Measurements from ENCODE around the gene SI.

Gene SI

DNA sequence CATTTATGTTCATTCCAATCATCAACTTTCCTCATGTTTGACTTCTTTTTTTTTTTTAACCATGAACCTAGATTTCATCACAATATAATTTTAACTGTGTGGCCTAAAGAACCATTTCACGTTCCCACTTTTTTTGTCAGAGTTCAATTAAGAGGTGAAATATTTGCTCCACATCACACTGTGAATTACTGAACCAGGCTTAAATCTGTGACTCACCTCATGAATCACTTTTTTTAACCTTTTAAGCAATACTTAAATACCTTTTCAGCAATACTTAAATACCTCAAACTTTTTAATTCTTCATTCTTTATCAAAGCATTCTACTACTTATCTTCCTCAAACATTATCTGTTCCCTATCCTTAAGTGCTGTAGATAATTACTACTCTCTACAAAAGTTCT, 137.6 kb downstream of the SI start:
- no peak overlapping the region for H3K27ac ChIP-seq
- TF ChIP-seq, protein P1, sequence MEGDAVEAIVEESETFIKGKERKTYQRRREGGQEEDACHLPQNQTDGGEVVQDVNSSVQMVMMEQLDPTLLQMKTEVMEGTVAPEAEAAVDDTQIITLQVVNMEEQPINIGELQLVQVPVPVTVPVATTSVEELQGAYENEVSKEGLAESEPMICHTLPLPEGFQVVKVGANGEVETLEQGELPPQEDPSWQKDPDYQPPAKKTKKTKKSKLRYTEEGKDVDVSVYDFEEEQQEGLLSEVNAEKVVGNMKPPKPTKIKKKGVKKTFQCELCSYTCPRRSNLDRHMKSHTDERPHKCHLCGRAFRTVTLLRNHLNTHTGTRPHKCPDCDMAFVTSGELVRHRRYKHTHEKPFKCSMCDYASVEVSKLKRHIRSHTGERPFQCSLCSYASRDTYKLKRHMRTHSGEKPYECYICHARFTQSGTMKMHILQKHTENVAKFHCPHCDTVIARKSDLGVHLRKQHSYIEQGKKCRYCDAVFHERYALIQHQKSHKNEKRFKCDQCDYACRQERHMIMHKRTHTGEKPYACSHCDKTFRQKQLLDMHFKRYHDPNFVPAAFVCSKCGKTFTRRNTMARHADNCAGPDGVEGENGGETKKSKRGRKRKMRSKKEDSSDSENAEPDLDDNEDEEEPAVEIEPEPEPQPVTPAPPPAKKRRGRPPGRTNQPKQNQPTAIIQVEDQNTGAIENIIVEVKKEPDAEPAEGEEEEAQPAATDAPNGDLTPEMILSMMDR (IDR thresholded peaks at IDR 0.05), result no peak
- TF ChIP-seq ZFX (IDR thresholded peaks at IDR 0.05; ENCODE audit: borderline replicate concordance), result no peak

DNA sequence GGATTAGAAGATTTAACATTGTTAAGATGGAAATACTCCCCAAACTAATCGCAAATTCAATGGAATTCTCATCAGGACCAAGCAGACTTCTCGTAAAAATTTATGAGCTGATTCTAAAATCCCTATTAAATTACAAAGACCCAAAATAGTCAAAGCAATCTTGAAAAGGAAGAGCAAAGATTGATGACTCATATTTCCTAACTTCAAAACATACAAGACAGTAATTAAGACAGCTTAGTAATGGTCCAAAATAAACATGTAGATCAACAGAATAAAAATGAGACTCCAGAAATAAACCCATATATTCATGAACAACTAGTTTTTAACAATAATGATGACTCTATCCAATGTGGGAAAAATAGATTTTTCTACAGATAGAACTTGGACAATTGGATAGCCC, 148.7 kb downstream of the SI start:
- TF ChIP-seq, protein P1 (IDR thresholded peaks at IDR 0.05), result no peak
- TF ChIP-seq ZFX (IDR thresholded peaks at IDR 0.05; ENCODE audit: borderline replicate concordance), result no peak
- H3K27ac ChIP-seq, result no peak overlapping the region
